Tibial nerve (tissue), 4 donors: ENCODE data around the gene SLC24A3.

Experiments
- EP300 ChIP-seq, 2 donors: sonication (generic); formaldehyde crosslinking; IDR thresholded peaks; one replicate each; pipeline ENCODE4 v1.6.1; 2017; ENCODE audit warnings: antibody characterized with exemption in 2 of 2, mild to moderate bottlenecking in 1 of 2
- POLR2A ChIP-seq, 2 donors: fragments of 450-650 bp; IDR thresholded peaks; one replicate each; pipeline ENCODE4 v1.6.1; 2017; ENCODE audit warnings: antibody characterized with exemption in 2 of 2, mild to moderate bottlenecking in 2 of 2, moderate library complexity in 2 of 2
- TF ChIP-seq, protein P1 (sequence below), 5 experiments: fragments of 200-600 bp in 3 of 5; fragments of 450-650 bp in 2 of 5; sonication (generic) in 3 of 5; IDR thresholded peaks; one replicate each; pipeline ENCODE4 v1.5.1; 2016 to 2019; ENCODE audit warnings: antibody characterized with exemption in 5 of 5, mild to moderate bottlenecking in 3 of 5, moderate library complexity in 2 of 5

DNA sequence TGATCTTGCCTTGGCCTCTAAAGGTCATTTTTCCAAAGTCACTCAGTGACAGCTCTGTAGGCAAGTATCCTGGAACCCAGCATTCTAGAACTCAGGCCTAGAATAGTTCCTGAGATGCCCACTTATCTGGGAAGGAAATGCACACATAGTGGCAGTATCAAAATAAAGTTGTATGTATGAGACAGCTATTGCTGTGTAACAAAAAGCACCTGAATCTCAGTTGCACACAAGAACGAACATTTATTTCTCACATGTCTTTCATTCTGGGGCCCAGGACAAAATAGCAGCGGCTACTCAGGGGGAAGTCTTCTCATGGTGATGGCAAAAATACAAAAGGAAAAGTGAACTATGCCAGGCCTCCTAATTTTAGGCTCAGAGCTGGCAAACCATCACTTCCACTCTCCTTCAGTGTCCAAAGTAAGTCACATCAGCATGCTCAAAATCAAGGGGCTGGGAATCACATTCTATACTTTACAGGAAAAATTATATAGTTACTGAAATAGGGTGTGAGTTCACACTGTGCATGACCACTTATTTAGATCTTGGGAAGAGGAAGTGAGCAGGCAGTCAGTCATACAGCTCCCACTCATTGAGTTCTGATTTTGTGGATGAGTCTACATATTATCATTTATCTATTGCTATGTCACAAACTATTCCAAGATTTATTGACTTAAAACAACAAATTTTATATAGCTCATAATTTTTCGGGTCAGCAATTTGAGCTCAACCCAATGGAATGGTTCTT lies 412.0 kb downstream of the SLC24A3 start:
- TF ChIP-seq, protein P1, sequence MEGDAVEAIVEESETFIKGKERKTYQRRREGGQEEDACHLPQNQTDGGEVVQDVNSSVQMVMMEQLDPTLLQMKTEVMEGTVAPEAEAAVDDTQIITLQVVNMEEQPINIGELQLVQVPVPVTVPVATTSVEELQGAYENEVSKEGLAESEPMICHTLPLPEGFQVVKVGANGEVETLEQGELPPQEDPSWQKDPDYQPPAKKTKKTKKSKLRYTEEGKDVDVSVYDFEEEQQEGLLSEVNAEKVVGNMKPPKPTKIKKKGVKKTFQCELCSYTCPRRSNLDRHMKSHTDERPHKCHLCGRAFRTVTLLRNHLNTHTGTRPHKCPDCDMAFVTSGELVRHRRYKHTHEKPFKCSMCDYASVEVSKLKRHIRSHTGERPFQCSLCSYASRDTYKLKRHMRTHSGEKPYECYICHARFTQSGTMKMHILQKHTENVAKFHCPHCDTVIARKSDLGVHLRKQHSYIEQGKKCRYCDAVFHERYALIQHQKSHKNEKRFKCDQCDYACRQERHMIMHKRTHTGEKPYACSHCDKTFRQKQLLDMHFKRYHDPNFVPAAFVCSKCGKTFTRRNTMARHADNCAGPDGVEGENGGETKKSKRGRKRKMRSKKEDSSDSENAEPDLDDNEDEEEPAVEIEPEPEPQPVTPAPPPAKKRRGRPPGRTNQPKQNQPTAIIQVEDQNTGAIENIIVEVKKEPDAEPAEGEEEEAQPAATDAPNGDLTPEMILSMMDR (IDR thresholded peaks at IDR 0.05): no peak
- TF ChIP-seq POLR2A (IDR thresholded peaks at IDR 0.05) (no peak), EP300 (IDR thresholded peaks at IDR 0.05) (no peak)
